Measurements from ENCODE around the gene BNIPL.

GRCh38 chr1:151069103-151069486, 32.7 kb downstream of the BNIPL start:
- TF ChIP-seq CTCF (IDR thresholded peaks at IDR 0.05; ENCODE audit: insufficient read depth, low read length) = no peak
- TF ChIP-seq REST (IDR thresholded peaks at IDR 0.05; ENCODE audit: insufficient replicate concordance, low read depth) = no peak
- TF ChIP-seq POLR2AphosphoS5 (IDR thresholded peaks at IDR 0.05; ENCODE audit: low read depth) = no peak

Data from HL-60 (cell line).